GM18861 (cell line): Measurements from ENCODE around the gene POC1A.
"Not testable (repeated sequence)": the region's sequence is repeated elsewhere in the genome, so short reads cannot be mapped to it uniquely, and the experiment has no call there.

ENCODE experiments used
- ATAC-seq: cut with Tn5 transposase; IDR thresholded peaks from one replicate; pipeline ENCODE4 v1.9.1; 2021; ENCODE audit not compliant: unreplicated experiment

POC1A gene

GRCh38 chr3:52184690-52185089 lies 30.5 kb upstream of the POC1A start:
- ATAC-seq = no peak

DNA sequence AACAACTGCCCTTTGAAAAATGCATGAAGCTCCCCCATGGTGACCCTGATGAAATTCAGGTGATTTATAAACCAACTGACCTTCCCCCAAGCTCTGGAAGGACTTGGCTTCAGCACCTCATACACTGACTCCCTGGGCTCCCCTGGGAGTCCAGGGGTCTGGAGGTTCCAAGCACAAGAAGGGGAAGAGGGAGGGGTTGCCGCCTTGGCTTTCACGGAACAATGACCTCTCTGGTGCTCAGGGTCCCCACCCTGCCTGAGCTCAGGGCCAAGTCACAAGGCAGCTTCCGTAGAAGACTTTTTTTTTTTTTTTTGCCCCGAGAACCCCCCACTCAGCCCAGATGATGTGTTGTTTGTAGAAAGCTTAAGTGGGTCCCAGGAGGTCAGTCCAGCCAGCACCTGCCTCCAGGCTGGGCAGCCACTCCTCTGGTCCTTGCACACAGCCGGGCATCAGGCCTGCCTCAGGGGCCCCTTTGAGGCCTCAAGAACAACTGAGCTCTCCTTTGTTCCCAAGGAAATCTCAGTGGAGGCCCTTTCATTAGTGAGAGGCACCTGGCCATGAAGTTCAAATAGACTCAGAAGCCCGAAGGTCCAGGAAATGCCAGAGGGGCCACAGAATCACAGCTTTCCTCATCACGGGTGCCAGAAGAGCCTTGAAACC lies 29.7 kb upstream of the POC1A start:
- no peak for ATAC-seq

- no peak for ATAC-seq
These were observed 28.5 kb upstream of the POC1A start for GRCh38 chr3:52182691-52183090.

DNA sequence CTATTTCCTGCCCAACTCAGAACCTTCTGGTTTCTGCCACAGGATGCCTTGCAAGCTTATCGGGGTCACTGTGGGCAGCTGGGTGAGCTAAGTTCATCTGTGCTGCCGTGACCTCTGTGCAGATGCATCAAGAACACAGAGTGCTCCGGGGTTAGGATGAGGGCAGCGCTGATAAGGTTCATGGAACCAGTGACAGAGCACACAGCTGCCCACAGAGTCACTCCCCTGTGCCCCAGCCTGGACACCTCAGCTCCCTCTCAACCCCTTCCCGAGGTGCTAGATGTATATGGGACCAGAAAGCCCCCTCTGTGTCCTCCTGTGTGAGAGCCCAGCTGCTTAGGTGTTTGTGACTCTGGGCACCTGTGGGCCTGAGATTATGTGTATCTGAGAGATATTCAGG lies 28.0 kb upstream of the POC1A start:
- ATAC-seq = no peak

GRCh38 chr3:52181543-52181942 lies 27.3 kb upstream of the POC1A start:
- no peak for ATAC-seq

DNA sequence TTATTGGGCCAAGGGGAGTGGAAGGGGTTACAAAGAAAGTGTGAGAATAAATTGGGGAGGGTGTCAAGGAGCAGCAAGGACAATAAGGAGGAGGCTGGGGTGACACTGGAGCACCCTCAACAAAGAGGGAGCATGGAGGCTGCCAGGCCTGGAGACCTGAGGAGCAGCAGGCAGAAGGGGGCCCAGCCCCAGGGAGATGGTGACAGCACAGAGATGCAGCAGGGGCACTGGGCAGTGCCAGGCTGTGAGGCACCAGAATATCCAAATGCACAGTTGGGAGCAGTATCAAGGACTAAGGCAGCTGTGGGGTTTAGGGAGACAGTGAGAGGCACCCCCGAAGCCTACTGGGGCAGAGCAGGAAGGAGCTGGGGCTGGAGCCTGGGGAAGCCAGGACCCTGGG lies 24.3 kb upstream of the POC1A start:
- ATAC-seq = no peak

DNA sequence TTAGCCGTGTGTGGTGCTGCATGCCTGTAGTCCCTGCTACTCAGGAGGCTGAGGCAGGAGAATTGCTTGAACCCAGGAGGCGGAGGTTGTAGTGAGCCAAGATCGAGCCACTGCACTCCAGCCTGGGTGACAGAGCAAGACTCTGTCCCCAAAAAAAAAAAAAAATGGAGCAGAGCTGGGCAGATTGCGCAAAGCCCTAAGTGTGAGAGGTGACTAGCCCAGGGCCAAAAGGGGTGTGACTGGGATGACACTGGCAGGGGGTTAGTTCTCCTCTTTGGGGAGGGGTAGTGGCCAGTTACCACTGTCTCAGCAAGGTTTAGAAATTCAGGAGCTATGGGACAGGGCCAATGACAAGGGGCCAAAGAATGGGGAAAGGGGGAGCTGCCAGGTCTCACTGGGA lies 23.9 kb upstream of the POC1A start:
- not testable (repeated sequence) for ATAC-seq

DNA sequence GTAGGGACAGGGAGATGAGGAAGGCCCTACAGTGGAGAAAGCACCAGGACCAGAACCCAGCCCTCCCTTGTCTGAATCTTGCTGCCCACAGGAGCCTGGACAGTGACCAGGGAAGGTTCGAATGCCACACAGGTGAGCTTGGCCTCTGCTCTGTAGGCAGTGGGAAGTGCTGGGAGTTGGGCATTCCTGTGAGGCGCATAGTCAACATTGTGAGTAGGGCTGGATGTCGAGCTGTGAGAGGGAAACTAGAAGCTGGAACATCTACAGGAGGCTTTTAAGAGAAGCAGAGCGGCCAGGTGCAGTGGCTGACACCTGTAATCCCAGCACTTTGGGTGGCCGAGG lies 23.4 kb upstream of the POC1A start:
- no peak for ATAC-seq

DNA sequence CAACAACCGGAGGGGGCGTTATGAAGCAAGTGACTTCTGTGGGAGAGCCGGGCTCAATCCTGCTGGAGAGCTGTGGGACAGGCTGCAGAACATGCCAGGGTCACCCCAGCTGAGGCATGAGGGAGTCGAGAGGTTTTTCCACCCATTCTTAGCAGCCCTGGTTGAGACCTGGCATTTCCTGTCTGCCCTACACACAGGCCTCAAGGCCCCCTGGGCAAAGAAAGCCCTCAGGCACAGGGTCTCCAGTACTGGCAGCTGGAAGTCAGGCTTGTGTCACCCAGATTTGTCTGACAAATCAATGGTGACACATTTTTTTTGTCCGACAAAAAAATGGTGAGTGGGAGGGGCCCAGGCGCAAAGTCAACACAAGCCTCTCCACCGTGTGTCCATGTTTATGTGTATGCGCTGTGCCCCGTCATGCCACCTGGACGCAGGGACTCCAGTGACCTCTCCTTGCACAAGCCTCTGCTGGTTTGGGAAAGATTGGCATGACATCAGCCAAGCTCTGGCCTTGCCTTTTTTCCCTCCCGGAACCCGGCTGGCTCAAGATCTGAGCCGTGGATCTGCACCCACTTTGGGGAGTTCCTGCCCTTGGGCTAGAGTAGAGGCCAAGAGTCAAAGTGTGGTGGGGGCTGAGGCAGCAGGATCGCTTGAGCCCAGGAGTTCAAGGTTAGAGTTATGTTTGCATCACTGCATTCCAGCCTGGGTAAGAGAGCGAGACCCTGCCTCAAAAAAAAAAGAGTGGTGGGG lies 22.9 kb upstream of the POC1A start:
- no peak for ATAC-seq

- ATAC-seq = no peak
These were observed 22.0 kb upstream of the POC1A start for GRCh38 chr3:52176180-52176752.

DNA sequence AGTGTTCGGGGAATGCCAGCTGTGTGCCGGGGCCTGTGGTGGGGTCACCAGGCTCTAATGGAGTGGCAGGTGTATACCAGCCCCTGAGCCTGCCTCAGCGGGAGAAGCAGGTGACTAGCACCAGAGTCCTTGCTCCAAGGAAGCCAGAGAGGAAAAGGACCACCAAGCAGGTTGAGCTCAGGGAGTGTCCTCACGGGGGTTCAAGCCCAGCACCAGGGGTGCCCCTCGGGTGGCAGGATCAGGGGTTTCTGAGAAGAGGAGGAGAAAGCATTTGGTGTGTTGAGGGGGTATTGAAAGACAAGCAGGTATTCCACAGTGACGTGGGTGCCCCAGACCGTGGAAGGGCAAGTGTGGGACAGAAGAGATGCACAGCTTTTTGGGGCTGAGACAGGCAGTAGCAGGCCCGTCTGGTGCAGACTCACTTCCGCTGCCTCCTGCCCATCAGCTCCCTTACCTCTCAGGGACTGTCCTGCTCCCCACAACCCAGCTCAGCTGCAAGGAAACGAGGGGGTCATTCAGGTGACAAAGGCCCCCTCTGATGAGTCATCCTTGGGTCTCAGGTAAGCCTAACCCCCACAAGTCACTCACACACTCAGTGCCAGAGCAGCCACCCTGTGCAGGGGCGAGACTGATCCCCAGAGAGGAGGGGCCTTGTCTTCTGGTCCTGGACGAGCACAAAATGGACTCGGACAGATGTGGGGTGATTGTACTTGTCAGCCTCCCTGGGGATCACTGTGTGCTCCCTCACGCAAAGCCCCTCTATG lies 21.4 kb upstream of the POC1A start:
- ATAC-seq = no peak

DNA sequence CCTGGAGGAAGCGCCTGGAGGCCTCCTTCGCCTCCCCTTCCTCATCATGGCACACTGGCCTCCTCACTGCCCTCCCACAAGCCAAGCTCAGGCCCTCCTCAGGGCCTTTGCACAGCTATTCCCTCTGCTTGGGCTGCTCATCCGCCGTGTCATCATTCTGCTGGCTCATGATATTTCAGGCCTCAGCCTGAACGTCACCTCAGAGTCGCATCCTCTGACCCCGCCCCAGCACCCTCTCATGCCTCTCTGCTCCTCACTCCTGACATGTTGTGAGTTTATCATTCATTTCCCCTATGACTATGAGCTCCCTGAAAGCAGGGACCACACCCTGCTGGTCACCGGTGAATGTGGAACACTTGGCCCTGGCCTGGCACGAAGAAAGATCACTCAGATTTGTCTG lies 20.7 kb upstream of the POC1A start:
- ATAC-seq = no peak

DNA sequence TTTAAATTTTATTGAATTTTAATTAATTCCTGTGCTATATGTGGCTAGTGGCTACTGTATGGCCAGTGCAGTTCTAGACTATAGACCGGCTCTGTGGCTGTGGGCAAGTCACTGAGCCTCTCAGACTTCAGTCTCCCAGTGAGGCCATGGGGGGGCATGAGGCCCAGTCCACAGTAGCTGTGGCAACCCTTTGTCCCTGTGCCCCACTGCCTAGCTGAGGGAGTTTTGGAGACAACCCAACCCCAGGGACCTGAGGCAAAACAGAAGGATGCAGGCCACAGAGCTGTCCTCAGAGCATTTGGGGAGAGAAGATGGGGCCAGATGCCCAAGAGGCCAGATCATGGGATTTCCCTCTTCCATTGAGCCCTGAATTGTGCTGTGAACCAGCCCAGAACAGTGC lies 18.9 kb upstream of the POC1A start:
- ATAC-seq = no peak

DNA sequence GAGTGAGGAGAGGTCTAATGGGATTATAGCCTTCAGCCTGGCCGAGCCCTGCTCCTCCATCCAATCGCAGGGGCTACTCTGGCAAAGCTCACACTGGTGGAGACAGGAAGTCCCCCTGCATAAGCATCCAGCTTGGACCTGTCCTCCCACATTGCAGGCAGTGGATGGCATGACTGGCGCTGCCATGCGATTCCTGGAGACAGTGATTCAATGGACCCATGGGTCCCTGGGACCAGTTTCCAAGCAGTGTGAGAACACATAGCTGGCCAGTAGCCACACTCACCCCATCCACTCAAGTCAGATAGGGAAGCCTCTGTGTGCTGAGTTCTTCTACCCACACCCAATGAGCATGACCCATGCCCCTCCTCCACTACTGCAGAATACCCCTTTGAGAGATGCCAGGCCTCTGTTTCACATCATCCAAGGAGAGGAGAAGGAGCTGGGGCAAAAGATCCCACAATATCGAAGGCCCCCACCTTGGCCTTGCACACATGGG lies 18.1 kb upstream of the POC1A start:
- no peak for ATAC-seq

DNA sequence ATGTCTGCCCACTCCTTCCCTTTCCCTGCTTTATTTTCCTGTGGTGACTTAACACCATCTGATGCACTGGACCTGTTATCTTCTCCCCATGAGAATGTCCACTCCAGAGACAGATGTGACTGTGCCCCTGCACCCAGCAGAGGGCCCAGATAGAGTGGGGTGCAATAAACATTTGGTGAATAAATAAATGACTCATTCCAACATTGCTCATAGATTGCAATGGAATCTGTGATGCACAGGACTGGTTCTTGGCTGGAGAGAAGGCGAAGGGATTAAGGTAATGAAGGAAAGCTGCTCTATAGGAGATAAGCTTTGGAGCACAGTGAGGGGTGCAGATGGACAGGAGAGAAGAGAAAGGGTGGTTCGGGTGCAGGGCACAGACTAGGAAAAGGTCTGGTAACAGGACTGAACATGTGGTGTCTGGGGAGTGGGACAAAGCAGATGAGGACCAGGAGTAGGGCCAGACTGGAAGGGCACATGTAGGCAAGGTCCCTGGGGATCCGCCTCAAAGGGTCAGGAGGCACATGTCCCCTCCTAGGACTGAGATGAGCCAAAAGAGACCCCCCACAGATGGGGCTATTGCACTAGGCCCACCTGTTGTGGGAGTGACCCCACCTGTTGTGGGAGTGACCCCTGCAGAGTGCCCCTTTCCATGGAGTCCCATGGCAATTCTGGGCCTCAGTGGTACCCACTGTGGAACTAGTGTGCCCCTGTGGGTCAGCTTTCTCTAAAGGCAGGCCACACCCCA lies 17.5 kb upstream of the POC1A start:
- no peak for ATAC-seq

DNA sequence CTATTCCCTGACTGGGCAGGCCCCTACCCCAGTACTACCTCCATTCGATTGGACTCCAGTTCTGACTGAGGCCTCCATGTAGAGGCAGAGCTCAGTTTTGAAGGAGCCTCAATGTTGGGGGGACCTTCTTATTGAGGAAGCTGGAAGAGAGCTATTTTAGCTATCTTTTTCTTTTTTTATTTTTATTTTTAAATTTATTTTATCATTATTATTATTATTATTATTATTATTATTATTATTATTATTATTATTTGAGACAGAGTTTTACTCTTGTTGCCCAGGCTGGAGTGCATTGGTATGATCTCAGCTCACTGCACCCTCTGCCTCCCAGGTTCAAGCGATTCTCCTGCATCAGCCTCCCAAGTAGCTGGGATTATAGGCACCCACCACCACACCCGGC lies 16.0 kb upstream of the POC1A start:
- not testable (repeated sequence) for ATAC-seq

- ATAC-seq = no peak
These were observed 13.0 kb upstream of the POC1A start for GRCh38 chr3:52167240-52167639.

- no peak for ATAC-seq
These were observed 8.1 kb upstream of the POC1A start for GRCh38 chr3:52162250-52162872.

GRCh38 chr3:52159503-52159902 lies 5.3 kb upstream of the POC1A start:
- ATAC-seq = no peak

DNA sequence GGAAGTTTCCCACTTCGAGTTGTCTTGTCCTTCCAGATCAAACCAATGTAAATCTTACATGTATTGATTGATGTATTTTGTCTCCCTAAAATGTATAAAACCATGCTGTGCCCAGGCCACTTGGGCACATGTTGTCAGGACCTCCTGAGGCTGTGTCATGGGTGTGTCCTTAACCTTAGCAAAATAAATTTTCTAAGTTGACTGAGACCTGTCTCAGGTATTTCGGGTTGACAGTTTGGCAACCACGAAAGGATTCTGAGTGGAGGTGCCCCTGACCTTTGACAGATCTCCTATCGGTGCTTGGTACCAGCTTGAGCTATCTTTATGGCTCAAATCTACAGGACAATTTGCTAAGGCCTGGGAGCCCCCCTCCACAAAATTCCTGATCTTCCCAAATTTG lies 1.7 kb upstream of the POC1A start:
- no peak for ATAC-seq
